ENCODE data around the gene NCAM1.
"Not testable (repeated sequence)": the region's sequence is repeated elsewhere in the genome, so short reads cannot be mapped to it uniquely, and the experiment has no call there.

The NCAM1 gene

GRCh38 chr11:112961146-112961668 lies at the start of gene NCAM1:
NCAM1 (plus strand) TSS chr11:112961420.
- no peak for DNase-seq (ENCODE audit: low read depth in 2 of 2)

- no peak for DNase-seq (ENCODE audit: low read depth in 2 of 2)
Observed at GRCh38 chr11:112922606-112923005, 38.6 kb upstream of the NCAM1 start.

GRCh38 chr11:112924836-112925235 lies 36.4 kb upstream of the NCAM1 start:
- DNase-seq (ENCODE audit: low read depth in 2 of 2): not testable (repeated sequence)

GRCh38 chr11:112925516-112926310 lies 35.5 kb upstream of the NCAM1 start:
- DNase-seq (ENCODE audit: low read depth in 2 of 2): no peak

- DNase-seq (ENCODE audit: low read depth in 2 of 2): no peak
Observed at GRCh38 chr11:112928136-112928535, 33.1 kb upstream of the NCAM1 start.

- no peak for DNase-seq (ENCODE audit: low read depth in 2 of 2)
Observed at GRCh38 chr11:112929432-112929831, 31.8 kb upstream of the NCAM1 start.

GRCh38 chr11:112931703-112932102 lies 29.5 kb upstream of the NCAM1 start:
- DNase-seq (ENCODE audit: low read depth in 2 of 2): no peak

- no peak for DNase-seq (ENCODE audit: low read depth in 2 of 2)
Observed at GRCh38 chr11:112932593-112932992, 28.6 kb upstream of the NCAM1 start.

- DNase-seq (ENCODE audit: low read depth in 2 of 2): no peak
Observed at GRCh38 chr11:112933970-112934369, 27.2 kb upstream of the NCAM1 start.

- DNase-seq (ENCODE audit: low read depth in 2 of 2): no peak
Observed at GRCh38 chr11:112941104-112941503, 20.1 kb upstream of the NCAM1 start.

- DNase-seq (ENCODE audit: low read depth in 2 of 2): no peak
Observed at GRCh38 chr11:112942966-112943643, 18.1 kb upstream of the NCAM1 start.

GRCh38 chr11:112946866-112947265 lies 14.4 kb upstream of the NCAM1 start:
- DNase-seq (ENCODE audit: low read depth in 2 of 2): no peak

- DNase-seq (ENCODE audit: low read depth in 2 of 2): no peak
Observed at GRCh38 chr11:112949781-112950575, 11.2 kb upstream of the NCAM1 start.

GRCh38 chr11:112958670-112959069 lies 2.5 kb upstream of the NCAM1 start:
- DNase-seq (ENCODE audit: low read depth in 2 of 2): no peak

GRCh38 chr11:112961751-112962578 lies 745 bp downstream of the NCAM1 start:
- DNase-seq (ENCODE audit: low read depth in 2 of 2): no peak

- no peak for DNase-seq (ENCODE audit: low read depth in 2 of 2)
Observed at GRCh38 chr11:112962579-112963367, 1.6 kb downstream of the NCAM1 start.

- no peak for DNase-seq (ENCODE audit: low read depth in 2 of 2)
Observed at GRCh38 chr11:112963368-112963955, 2.2 kb downstream of the NCAM1 start.

- DNase-seq (ENCODE audit: low read depth in 2 of 2): no peak
Observed at GRCh38 chr11:112965656-112966055, 4.4 kb downstream of the NCAM1 start.

GRCh38 chr11:112966561-112966960 lies 5.3 kb downstream of the NCAM1 start:
- no peak for DNase-seq (ENCODE audit: low read depth in 2 of 2)

GRCh38 chr11:112967082-112967481 lies 5.9 kb downstream of the NCAM1 start:
- no peak for DNase-seq (ENCODE audit: low read depth in 2 of 2)

Data from stimulated activated CD4-positive, alpha-beta T cell treated with anti-CD3 and anti-CD28 coated beads, Interleukin-4, amount 100 ng/mL, for 48 hours (primary cell).